Measurements from ENCODE around the gene TDRD7. TPM values are rescaled to one million over a fixed set of nuclear protein-coding genes. Genes with fewer than 3 reads are reported as not detected.

TDRD7 gene
- total RNA-seq, 4 donors from 2014 or later = 3.6 to 19.4 (median 14.8) TPM

DNA sequence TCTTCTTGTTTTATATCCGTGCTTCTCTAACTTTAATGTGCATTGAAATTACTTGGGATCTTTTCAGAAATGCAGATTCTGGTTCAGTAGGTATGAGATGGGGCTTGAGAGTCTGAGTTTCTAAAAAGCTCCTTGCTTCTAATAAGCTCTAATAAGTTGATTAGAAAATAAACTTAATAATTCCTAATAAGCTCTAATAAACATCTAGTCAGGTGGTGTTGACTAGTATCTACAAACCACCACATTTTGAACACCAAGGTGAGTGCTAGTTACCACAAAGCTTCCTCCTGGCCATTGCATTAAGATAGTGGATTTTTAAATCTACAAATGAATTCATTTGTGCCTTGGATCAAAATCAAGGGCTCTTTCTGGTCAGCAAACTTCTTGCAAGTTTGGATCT, 94.9 kb downstream of the TDRD7 start:
- TF ChIP-seq POLR2A (IDR thresholded peaks at IDR 0.05) = no peak
- TF ChIP-seq, protein P1, sequence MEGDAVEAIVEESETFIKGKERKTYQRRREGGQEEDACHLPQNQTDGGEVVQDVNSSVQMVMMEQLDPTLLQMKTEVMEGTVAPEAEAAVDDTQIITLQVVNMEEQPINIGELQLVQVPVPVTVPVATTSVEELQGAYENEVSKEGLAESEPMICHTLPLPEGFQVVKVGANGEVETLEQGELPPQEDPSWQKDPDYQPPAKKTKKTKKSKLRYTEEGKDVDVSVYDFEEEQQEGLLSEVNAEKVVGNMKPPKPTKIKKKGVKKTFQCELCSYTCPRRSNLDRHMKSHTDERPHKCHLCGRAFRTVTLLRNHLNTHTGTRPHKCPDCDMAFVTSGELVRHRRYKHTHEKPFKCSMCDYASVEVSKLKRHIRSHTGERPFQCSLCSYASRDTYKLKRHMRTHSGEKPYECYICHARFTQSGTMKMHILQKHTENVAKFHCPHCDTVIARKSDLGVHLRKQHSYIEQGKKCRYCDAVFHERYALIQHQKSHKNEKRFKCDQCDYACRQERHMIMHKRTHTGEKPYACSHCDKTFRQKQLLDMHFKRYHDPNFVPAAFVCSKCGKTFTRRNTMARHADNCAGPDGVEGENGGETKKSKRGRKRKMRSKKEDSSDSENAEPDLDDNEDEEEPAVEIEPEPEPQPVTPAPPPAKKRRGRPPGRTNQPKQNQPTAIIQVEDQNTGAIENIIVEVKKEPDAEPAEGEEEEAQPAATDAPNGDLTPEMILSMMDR (IDR thresholded peaks at IDR 0.05) = no peak
- Histone ChIP-seq H3K4me1 (no peaks in the 10 kb centered on the region), H3K27me3 (no peaks in the 10 kb centered on the region), H3K27ac (no peak overlapping the region), H3K9me3 (no peaks in the 10 kb centered on the region), H3K36me3 (no peaks in the 10 kb centered on the region), H3K4me3 (no peak overlapping the region)
- DNase-seq = no peak
- intact Hi-C loops (cut with DNase I; ENCODE audit: low total_unique reads) = no loop called here

DNA sequence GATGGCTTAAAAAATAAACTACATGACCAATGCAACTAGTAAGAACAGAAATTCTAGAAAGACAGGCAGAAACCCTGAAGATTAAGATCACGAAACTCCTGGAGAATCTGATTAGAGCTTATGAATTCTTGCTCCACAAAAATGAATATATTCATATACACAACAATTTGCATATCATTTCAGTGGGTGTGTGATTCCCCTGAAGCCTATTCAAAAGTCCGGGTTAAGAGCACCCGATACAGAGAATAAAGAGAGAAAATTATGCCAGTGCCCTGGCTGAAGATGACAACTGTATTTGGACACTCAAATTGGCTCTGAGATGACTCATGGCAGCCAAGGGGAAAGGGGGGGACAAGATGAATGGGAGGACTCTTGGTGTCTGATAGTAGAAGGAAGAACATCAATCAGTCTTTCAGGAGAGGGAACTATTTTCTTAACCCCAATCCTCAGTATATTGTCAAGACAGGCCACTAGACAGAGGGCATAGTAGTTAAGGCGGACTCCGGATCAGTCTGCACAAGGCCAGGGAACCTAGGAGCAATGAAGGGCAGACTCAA, 95.6 kb downstream of the TDRD7 start:
- DNase-seq = no peak
- Histone ChIP-seq H3K27ac (no peak overlapping the region), H3K4me1 (no peaks in the 10 kb centered on the region), H3K9me3 (no peaks in the 10 kb centered on the region), H3K27me3 (no peaks in the 10 kb centered on the region), H3K36me3 (no peaks in the 10 kb centered on the region), H3K4me3 (no peak overlapping the region)
- TF ChIP-seq POLR2A (IDR thresholded peaks at IDR 0.05) = no peak
- TF ChIP-seq, protein P1 (IDR thresholded peaks at IDR 0.05) = no peak
- intact Hi-C loops (cut with DNase I; ENCODE audit: low total_unique reads) = no loop called here

DNA sequence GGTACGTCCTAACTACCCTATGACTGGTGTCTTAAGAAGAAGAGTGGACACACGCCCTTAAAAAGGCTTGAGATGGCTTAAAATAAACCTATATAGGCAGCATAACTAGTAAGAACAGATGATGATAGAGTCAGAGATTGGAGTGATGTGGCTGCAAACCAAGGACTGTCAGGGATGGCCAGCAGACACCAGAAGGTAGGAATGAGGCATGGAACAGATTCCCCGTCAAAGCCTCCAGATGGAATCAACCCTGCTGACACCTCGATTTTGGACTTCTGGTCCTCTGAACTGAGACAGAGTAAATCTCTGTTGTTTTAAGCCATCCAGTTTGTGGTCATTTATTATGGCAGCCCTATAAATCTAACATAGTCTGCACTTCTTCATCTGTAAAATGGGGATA, 97.0 kb downstream of the TDRD7 start:
- no peaks in the 10 kb centered on the region for H3K27me3 ChIP-seq
- H3K4me3 ChIP-seq = no peak overlapping the region
- H3K36me3 ChIP-seq = no peaks in the 10 kb centered on the region
- no peak for DNase-seq
- H3K9me3 ChIP-seq = no peaks in the 10 kb centered on the region
- peak overlapping the region in 1 of 2 donors; percentile 84 for H3K27ac ChIP-seq
- intact Hi-C loops (cut with DNase I; ENCODE audit: low total_unique reads) = no loop called here
- H3K4me1 ChIP-seq = no peaks in the 10 kb centered on the region
- TF ChIP-seq, protein P1 (IDR thresholded peaks at IDR 0.05) = no peak
- TF ChIP-seq POLR2A (IDR thresholded peaks at IDR 0.05) = no peak

DNA sequence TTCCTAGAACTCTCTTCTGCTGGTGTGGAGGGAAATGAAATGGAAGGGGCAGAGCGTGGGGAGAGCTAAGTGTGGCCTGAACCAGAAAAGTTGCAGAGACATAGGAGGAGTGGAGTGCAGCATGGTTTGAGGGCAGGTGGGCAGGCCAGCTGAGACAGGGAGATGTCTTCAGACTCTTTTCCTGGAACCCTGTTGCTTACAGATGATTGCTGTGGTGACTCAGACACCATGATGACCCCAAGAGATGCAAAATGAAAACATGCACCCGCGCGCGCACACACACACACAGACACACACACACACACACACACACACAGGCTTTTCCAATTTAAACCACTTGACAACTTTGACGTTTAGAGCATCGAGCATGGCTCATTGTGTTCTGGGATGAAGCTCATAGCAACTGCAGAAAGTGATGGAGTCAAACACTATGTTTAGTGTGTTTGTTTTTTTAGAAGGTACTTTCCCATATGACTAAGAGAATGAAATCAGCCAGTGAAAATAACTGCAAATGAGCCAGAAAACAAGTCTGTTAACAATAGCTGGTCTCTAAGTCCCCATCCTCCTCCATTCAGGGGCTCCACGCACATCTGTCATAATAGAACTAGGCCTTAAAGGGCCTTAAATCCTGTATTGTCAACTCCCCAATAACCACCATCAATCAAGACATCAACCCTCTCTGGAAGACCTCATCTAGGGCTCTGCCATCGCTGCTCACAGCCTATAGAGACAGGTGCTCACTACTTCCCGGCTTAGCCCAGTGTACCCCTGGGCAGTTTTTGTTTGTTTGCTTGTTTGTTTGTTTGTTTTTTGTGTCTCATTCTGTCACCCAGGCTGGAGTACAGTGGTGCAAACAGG, 99.1 kb downstream of the TDRD7 start:
- no peaks in the 10 kb centered on the region for H3K9me3 ChIP-seq
- no peak for TF ChIP-seq POLR2A (IDR thresholded peaks at IDR 0.05)
- TF ChIP-seq, protein P1 (IDR thresholded peaks at IDR 0.05) = no peak
- H3K4me3 ChIP-seq = no peak overlapping the region
- H3K27me3 ChIP-seq = no peaks in the 10 kb centered on the region
- intact Hi-C loops (cut with DNase I; ENCODE audit: low total_unique reads) = no loop called here
- H3K4me1 ChIP-seq = no peaks in the 10 kb centered on the region
- H3K27ac ChIP-seq = peak overlapping the region; percentile 63 to 84
- DNase-seq = peak in 1 of 2 donors; percentile 73
- H3K36me3 ChIP-seq = no peaks in the 10 kb centered on the region
